ENCODE results near the gene OR10H4. TPM values are rescaled to one million over a fixed set of nuclear protein-coding genes. Genes with fewer than 3 reads are reported as not detected.

OR10H4 gene
- total and polyA plus RNA-seq, 2 of the 4 experiments (the other 2 are of a cell fraction) = not detected

DNA sequence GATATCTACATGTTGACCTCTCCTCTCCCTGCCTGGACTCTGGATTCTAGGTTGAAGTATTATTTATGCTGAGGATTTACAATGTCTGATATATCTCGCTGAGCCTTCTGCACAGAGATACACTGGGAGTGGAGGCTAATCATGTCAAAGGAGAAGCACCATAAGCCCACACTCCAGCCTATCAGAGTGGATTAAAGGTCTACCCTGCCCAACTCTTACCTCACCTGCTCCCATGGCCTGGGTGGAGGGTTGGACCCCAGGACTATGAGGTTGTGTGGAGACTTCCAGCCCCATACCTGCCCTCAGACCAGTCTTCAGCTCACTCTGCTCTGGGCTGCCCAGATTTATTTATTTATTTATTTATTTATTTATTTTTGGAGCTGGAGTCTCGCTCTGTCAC is 15.4 kb downstream of the OR10H4 start:
- Histone ChIP-seq H3K9ac (ENCODE audit: low read depth, low read length) (no peak overlapping the region), H2AK9ac (replicated peaks; ENCODE audit: low read depth, low read length, poor library complexity) (no peak overlapping the region), H3K4me2 (ENCODE audit: low read depth, low read length) (no peak overlapping the region), H4K91ac (ENCODE audit: insufficient read depth, low read depth, low read length) (no peak overlapping the region), H3K4me3 (ENCODE audit: insufficient read depth, low read depth, low read length) (no peak overlapping the region), H2AK5ac (ENCODE audit: low read depth, low read length) (no peak overlapping the region), H3K27ac (ENCODE audit: insufficient read depth, low read length) (no peak overlapping the region), H3K18ac (ENCODE audit: low read depth, low read length) (no peak overlapping the region), H3K23ac (ENCODE audit: low read depth, low read length) (no peak overlapping the region), H2BK20ac (ENCODE audit: low read depth, low read length) (no peak overlapping the region), H3K14ac (replicated peaks; ENCODE audit: low read depth, low read length) (no peak overlapping the region), H4K20me1 (ENCODE audit: insufficient read depth, low read length) (no peaks in the 10 kb centered on the region), H3K56ac (ENCODE audit: extremely low read depth, insufficient read depth, low read length) (no peak overlapping the region), H2BK120ac (ENCODE audit: low read depth, low read length) (no peak overlapping the region), H3K4me1 (ENCODE audit: control insufficient read depth, insufficient read depth, low read length) (no peaks in the 10 kb centered on the region), H2BK5ac (ENCODE audit: low read depth, low read length, poor library complexity, severe bottlenecking) (no peak overlapping the region), H3K4ac (ENCODE audit: low read depth, low read length) (no peak overlapping the region), H4K8ac (ENCODE audit: low read depth in 2 of 2, low read length in 2 of 2) (no peak overlapping the region), H2BK15ac (ENCODE audit: low read depth, low read length) (no peak overlapping the region), H3K36me3 (ENCODE audit: control insufficient read depth, insufficient read depth, low read length) (no peaks in the 10 kb centered on the region), H3K9me1 (ENCODE audit: insufficient read depth, low read length) (no peaks in the 10 kb centered on the region), H3K79me1 (ENCODE audit: low read depth in 1 of 2, low read length in 2 of 2) (no peaks in the 10 kb centered on the region), H3K9me3 (ENCODE audit: control insufficient read depth, insufficient read depth, low read length) (peaks cover 11% of the 10 kb centered on the region; the same call in 1 of the 2 replicates), H4K5ac (ENCODE audit: low read depth, low read length) (no peak overlapping the region), H2AFZ (replicated peaks; ENCODE audit: low read length, poor library complexity) (no peak overlapping the region), H3K27me3 (ENCODE audit: control insufficient read depth, insufficient read depth, low read length) (no peaks in the 10 kb centered on the region)
- no peak for DNase-seq
- in situ Hi-C loops (cut with MboI; ENCODE audit: low sequenced_read_pairs) = no loop called here
- dilution Hi-C loops (cut with HindIII; ENCODE audit: low sequenced_read_pairs, unreplicated experiment) = no loop called here
- TF ChIP-seq FOS (IDR thresholded peaks at IDR 0.05; ENCODE audit: low read depth, low read length) (no peak), CEBPB (IDR thresholded peaks at IDR 0.05; ENCODE audit: low read depth, low read length) (no peak), RAD21 (IDR thresholded peaks at IDR 0.05; ENCODE audit: low read length) (no peak), NFE2L2 (IDR thresholded peaks at IDR 0.05; ENCODE audit: low read depth, low read length) (no peak), MAZ (IDR thresholded peaks at IDR 0.05; ENCODE audit: borderline replicate concordance, low read depth, low read length) (no peak), MAFK (IDR thresholded peaks at IDR 0.05; ENCODE audit: low read depth, low read length) (no peak), SMC3 (IDR thresholded peaks at IDR 0.05; ENCODE audit: low read depth, low read length) (no peak), RFX5 (IDR thresholded peaks at IDR 0.05; ENCODE audit: low read depth, low read length) (no peak), POLR2A (IDR thresholded peaks at IDR 0.05; ENCODE audit: low read depth, low read length) (no peak), RCOR1 (IDR thresholded peaks at IDR 0.05; ENCODE audit: insufficient replicate concordance, low read length) (no peak), BHLHE40 (IDR thresholded peaks at IDR 0.05; ENCODE audit: low read depth, low read length) (no peak), MXI1 (IDR thresholded peaks at IDR 0.05; ENCODE audit: borderline replicate concordance, low read depth, low read length) (no peak), CHD1 (IDR thresholded peaks at IDR 0.05; ENCODE audit: low read depth, low read length) (no peak)
- TF ChIP-seq, protein P1, sequence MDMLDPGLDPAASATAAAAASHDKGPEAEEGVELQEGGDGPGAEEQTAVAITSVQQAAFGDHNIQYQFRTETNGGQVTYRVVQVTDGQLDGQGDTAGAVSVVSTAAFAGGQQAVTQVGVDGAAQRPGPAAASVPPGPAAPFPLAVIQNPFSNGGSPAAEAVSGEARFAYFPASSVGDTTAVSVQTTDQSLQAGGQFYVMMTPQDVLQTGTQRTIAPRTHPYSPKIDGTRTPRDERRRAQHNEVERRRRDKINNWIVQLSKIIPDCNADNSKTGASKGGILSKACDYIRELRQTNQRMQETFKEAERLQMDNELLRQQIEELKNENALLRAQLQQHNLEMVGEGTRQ (IDR thresholded peaks at IDR 0.05; ENCODE audit: low read depth, low read length) = no peak
- TF ChIP-seq, protein P2, sequence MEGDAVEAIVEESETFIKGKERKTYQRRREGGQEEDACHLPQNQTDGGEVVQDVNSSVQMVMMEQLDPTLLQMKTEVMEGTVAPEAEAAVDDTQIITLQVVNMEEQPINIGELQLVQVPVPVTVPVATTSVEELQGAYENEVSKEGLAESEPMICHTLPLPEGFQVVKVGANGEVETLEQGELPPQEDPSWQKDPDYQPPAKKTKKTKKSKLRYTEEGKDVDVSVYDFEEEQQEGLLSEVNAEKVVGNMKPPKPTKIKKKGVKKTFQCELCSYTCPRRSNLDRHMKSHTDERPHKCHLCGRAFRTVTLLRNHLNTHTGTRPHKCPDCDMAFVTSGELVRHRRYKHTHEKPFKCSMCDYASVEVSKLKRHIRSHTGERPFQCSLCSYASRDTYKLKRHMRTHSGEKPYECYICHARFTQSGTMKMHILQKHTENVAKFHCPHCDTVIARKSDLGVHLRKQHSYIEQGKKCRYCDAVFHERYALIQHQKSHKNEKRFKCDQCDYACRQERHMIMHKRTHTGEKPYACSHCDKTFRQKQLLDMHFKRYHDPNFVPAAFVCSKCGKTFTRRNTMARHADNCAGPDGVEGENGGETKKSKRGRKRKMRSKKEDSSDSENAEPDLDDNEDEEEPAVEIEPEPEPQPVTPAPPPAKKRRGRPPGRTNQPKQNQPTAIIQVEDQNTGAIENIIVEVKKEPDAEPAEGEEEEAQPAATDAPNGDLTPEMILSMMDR (conservative IDR thresholded peaks at IDR 0.05; ENCODE audit: low read depth, low read length) = no peak
- TF ChIP-seq, protein P3, sequence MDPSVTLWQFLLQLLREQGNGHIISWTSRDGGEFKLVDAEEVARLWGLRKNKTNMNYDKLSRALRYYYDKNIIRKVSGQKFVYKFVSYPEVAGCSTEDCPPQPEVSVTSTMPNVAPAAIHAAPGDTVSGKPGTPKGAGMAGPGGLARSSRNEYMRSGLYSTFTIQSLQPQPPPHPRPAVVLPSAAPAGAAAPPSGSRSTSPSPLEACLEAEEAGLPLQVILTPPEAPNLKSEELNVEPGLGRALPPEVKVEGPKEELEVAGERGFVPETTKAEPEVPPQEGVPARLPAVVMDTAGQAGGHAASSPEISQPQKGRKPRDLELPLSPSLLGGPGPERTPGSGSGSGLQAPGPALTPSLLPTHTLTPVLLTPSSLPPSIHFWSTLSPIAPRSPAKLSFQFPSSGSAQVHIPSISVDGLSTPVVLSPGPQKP (IDR thresholded peaks at IDR 0.05; ENCODE audit: borderline replicate concordance, low read depth, low read length) = no peak
- ATAC-seq (ENCODE audit: low read depth) = no peak
- ChIA-PET CTCF (no interaction called here), POLR2A (ENCODE audit: unreplicated experiment) (no interaction called here)
- intact Hi-C loops (cut with micrococcal nuclease) = no loop called here
- WGBS, 2 experiments (ENCODE audit: extremely low coverage in 2 of 2, insufficient read length in 1 of 2) = no CpG with 5 or more reads among the region's 2 CpGs
- BruUV-seq (replicated peaks) = no TSS peak
